ENCODE measurements around the gene PTGES3L.
"Not testable (repeated sequence)": the region's sequence is repeated elsewhere in the genome, so short reads cannot be mapped to it uniquely, and the experiment has no call there.

PTGES3L gene

DNA sequence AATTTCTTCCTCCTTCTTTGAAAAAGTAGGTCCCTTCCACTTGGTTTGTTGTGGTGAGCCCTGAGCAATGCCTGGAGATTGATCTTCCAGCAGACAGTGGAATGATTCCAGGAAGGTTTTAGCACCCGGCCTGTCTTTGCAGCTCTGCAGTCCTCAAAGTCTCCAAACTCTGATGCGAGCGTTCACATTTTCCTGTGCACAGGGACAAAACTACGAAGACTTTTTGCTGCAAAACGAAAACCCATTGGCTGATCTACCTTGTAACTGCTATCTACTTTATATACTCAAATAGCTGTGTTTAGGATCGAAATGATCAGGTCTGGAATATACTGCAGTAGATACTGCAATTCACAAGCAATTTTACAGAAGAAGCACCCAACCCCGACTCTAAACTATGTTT, 57.6 kb downstream of the PTGES3L start:
- no peak for TF ChIP-seq CTCF (conservative IDR thresholded peaks at IDR 0.05; ENCODE audit: low read depth, low read length)
- DNase-seq (ENCODE audit: low read depth) = no peak
- no peak overlapping the region for H3K4me3 ChIP-seq (ENCODE audit: low read depth, low read length)

GRCh38 chr17:42920922-42921321, 59.0 kb downstream of the PTGES3L start:
- H3K4me3 ChIP-seq (ENCODE audit: low read depth, low read length) = no peak overlapping the region
- no peak for DNase-seq (ENCODE audit: low read depth)
- TF ChIP-seq CTCF (conservative IDR thresholded peaks at IDR 0.05; ENCODE audit: low read depth, low read length) = no peak

DNA sequence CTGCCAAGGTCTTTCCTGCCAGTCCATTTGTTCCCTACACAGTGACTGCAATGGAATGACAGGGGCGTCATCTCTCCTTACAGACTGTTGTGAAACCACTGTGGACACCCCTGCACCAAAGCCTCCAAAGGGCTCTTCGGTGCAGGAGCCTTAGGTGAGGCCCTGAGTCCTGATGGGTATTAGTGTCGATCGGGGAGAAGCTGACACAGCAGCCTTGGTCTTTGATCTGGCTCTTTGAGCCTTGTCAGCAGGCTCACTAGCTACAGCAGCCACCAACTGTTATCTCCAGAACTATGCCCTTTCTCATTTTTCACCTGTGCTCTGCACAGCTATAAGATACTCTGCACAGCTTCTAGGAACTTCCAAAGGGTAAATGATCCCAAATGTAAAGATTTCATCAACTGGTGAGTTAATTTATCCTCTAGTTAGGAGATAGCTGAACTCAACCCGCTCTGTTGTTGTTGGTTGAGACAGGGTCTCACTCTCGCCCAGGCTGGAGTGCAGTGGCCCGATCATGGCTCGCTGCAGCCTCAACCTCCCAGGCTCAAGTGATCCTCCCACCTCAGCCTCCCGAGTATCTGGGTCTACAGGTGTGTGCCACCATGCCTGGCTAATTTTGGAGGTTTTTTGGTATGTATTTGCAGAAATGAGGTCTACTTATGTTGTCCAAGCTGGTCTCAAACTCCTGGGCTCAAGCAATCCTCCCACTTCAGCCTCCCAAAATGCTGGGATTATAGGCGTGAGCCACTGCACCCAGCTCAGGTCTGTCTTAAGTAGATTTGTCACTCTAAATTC, 59.6 kb downstream of the PTGES3L start:
- no peak overlapping the region for H3K4me3 ChIP-seq (ENCODE audit: low read depth, low read length)
- no peak for DNase-seq (ENCODE audit: low read depth)
- no peak for TF ChIP-seq CTCF (conservative IDR thresholded peaks at IDR 0.05; ENCODE audit: low read depth, low read length)

- not testable (repeated sequence) for H3K4me3 ChIP-seq (ENCODE audit: low read depth, low read length); DNase-seq (ENCODE audit: low read depth)
These were observed 60.3 kb downstream of the PTGES3L start for GRCh38 chr17:42919522-42920077.

DNA sequence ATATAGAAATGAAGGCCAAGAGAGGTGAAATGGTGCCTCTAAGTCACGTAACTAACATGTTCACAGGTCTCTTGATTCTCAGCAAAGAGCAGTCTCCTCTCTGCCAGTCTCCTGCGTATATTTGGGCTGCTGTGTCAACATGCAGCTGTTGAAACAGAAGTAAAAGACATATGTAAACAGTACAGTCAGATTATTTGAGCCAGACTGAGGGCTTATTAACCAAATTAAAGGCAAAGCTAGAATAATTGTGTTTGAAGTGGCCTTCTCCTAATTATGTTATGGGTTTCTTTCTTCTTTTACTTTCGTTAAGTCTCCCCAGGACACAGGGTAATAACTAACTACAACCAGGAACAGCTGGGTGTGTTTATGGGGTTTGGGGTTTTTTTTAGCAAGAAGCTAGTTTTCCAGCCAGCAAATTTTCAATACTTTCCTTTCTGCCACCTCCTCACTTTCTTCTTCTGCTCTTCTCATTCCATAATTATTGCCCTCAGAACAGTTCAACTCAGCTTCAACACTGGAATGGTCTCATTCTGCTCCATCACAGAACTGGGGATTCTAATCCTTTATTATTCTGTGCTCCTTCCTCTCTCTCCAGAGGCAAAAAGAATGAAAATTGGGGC, 60.9 kb downstream of the PTGES3L start:
- H3K4me3 ChIP-seq (ENCODE audit: low read depth, low read length) = no peak overlapping the region
- TF ChIP-seq CTCF (conservative IDR thresholded peaks at IDR 0.05; ENCODE audit: low read depth, low read length) = no peak
- no peak for DNase-seq (ENCODE audit: low read depth)
